ENCODE measurements around the gene SNF8.

- TF ChIP-seq, protein P1, sequence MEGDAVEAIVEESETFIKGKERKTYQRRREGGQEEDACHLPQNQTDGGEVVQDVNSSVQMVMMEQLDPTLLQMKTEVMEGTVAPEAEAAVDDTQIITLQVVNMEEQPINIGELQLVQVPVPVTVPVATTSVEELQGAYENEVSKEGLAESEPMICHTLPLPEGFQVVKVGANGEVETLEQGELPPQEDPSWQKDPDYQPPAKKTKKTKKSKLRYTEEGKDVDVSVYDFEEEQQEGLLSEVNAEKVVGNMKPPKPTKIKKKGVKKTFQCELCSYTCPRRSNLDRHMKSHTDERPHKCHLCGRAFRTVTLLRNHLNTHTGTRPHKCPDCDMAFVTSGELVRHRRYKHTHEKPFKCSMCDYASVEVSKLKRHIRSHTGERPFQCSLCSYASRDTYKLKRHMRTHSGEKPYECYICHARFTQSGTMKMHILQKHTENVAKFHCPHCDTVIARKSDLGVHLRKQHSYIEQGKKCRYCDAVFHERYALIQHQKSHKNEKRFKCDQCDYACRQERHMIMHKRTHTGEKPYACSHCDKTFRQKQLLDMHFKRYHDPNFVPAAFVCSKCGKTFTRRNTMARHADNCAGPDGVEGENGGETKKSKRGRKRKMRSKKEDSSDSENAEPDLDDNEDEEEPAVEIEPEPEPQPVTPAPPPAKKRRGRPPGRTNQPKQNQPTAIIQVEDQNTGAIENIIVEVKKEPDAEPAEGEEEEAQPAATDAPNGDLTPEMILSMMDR (IDR thresholded peaks at IDR 0.05): no peak
- no peak for TF ChIP-seq FOXJ3 (CRISPR knock-in tag; IDR thresholded peaks at IDR 0.05; ENCODE audit: borderline replicate concordance)
- no peak for TF ChIP-seq ESRRA (CRISPR knock-in tag; IDR thresholded peaks at IDR 0.05; ENCODE audit: borderline replicate concordance)
- TF ChIP-seq NFE2L1 (CRISPR knock-in tag; IDR thresholded peaks at IDR 0.05): no peak
- no peak for TF ChIP-seq JAZF1 (CRISPR knock-in tag; IDR thresholded peaks at IDR 0.05)
- TF ChIP-seq, protein P2, sequence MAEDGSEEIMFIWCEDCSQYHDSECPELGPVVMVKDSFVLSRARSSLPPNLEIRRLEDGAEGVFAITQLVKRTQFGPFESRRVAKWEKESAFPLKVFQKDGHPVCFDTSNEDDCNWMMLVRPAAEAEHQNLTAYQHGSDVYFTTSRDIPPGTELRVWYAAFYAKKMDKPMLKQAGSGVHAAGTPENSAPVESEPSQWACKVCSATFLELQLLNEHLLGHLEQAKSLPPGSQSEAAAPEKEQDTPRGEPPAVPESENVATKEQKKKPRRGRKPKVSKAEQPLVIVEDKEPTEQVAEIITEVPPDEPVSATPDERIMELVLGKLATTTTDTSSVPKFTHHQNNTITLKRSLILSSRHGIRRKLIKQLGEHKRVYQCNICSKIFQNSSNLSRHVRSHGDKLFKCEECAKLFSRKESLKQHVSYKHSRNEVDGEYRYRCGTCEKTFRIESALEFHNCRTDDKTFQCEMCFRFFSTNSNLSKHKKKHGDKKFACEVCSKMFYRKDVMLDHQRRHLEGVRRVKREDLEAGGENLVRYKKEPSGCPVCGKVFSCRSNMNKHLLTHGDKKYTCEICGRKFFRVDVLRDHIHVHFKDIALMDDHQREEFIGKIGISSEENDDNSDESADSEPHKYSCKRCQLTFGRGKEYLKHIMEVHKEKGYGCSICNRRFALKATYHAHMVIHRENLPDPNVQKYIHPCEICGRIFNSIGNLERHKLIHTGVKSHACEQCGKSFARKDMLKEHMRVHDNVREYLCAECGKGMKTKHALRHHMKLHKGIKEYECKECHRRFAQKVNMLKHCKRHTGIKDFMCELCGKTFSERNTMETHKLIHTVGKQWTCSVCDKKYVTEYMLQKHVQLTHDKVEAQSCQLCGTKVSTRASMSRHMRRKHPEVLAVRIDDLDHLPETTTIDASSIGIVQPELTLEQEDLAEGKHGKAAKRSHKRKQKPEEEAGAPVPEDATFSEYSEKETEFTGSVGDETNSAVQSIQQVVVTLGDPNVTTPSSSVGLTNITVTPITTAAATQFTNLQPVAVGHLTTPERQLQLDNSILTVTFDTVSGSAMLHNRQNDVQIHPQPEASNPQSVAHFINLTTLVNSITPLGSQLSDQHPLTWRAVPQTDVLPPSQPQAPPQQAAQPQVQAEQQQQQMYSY (CRISPR knock-in tag; IDR thresholded peaks at IDR 0.05): no peak
- no peak for TF ChIP-seq NR2C2 (CRISPR knock-in tag; IDR thresholded peaks at IDR 0.05)
- TF ChIP-seq CREB1 (CRISPR knock-in tag; IDR thresholded peaks at IDR 0.05): no peak
- no peak for TF ChIP-seq TEAD4 (CRISPR knock-in tag; IDR thresholded peaks at IDR 0.05)
- TF ChIP-seq USF1 (CRISPR knock-in tag; IDR thresholded peaks at IDR 0.05): no peak
- no peak for TF ChIP-seq CREM (CRISPR knock-in tag; IDR thresholded peaks at IDR 0.05)
- TF ChIP-seq JUN (CRISPR knock-in tag; IDR thresholded peaks at IDR 0.05): no peak
- TF ChIP-seq, protein P3, sequence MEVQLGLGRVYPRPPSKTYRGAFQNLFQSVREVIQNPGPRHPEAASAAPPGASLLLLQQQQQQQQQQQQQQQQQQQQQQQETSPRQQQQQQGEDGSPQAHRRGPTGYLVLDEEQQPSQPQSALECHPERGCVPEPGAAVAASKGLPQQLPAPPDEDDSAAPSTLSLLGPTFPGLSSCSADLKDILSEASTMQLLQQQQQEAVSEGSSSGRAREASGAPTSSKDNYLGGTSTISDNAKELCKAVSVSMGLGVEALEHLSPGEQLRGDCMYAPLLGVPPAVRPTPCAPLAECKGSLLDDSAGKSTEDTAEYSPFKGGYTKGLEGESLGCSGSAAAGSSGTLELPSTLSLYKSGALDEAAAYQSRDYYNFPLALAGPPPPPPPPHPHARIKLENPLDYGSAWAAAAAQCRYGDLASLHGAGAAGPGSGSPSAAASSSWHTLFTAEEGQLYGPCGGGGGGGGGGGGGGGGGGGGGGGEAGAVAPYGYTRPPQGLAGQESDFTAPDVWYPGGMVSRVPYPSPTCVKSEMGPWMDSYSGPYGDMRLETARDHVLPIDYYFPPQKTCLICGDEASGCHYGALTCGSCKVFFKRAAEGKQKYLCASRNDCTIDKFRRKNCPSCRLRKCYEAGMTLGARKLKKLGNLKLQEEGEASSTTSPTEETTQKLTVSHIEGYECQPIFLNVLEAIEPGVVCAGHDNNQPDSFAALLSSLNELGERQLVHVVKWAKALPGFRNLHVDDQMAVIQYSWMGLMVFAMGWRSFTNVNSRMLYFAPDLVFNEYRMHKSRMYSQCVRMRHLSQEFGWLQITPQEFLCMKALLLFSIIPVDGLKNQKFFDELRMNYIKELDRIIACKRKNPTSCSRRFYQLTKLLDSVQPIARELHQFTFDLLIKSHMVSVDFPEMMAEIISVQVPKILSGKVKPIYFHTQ (CRISPR knock-in tag; IDR thresholded peaks at IDR 0.05): no peak
Observed at GRCh38 chr17:48973806-48974205, 29.2 kb upstream of the SNF8 start.
